Activated CD8-positive, alpha-beta T cell treated with anti-CD3 and anti-CD28 coated beads for 36 hours (primary cell): ENCODE measurements around the gene TNFRSF4. TPM values are rescaled to one million over a fixed set of nuclear protein-coding genes. Genes with fewer than 3 reads are reported as not detected.

ENCODE experiments used
- ATAC-seq: fragments of 200-7000 bp; cut with Tn5 transposase; one replicate; pipeline ENCODE4 v1.10.0; 2021; ENCODE audit warnings: mild to moderate bottlenecking, moderate library complexity
- CTCF ChIA-PET: fragments of 350-600 bp; sonication (Branson Sonifier 250); formaldehyde crosslinking; loops from one replicate; lab custom pipeline; 2021; ENCODE audit warnings: antibody characterized with exemption; lab: Charles Lee
- POLR2A ChIA-PET: fragments of 350-600 bp; sonication (Branson Sonifier 250); formaldehyde crosslinking; loops from one replicate; lab custom pipeline; 2021; ENCODE audit warnings: antibody characterized with exemption; lab: Charles Lee
- DNase-seq: peaks from one replicate; pipeline ENCODE4 v3.0.0-alpha.2; 2020
- H3K27ac Mint-ChIP-seq: one replicate; pipeline ENCODE4 v1.8.0; 2021; ENCODE audit warnings: mild to moderate bottlenecking, mixed read lengths
- H3K27me3 Mint-ChIP-seq: one replicate; pipeline ENCODE4 v1.8.0; 2021; ENCODE audit warnings: mixed read lengths
- H3K36me3 Mint-ChIP-seq: one replicate; pipeline ENCODE4 v1.8.0; 2021; ENCODE audit warnings: low read depth, mixed read lengths
- H3K4me1 Mint-ChIP-seq: one replicate; pipeline ENCODE4 v1.8.0; 2021; ENCODE audit warnings: low read depth, mixed read lengths
- H3K4me3 Mint-ChIP-seq: one replicate; pipeline ENCODE4 v1.8.0; 2021; ENCODE audit warnings: mild to moderate bottlenecking, moderate library complexity, mixed read lengths
- H3K9me3 Mint-ChIP-seq: one replicate; pipeline ENCODE4 v1.8.0; 2021; ENCODE audit warnings: mixed read lengths
- intact Hi-C: fragments of 100-400 bp; cut with micrococcal nuclease; formaldehyde crosslinking; loops from one replicate; pipeline ENCODE4 v1.10.0; 2022
- total RNA-seq, 2 experiments: library from RNA; stranded (reverse); gene quantifications; one replicate each; pipeline ENCODE4 v1.2.3, GENCODE V29; 2021
- TF ChIP-seq, protein P1 (sequence below): fragments of 200-600 bp; IDR thresholded peaks from one replicate; pipeline ENCODE4 v1.8.0; 2022; ENCODE audit warnings: antibody characterized with exemption, mild to moderate bottlenecking

TNFRSF4 gene
- total RNA-seq, 2 experiments from 2014 or later = 137 to 142 TPM

DNA sequence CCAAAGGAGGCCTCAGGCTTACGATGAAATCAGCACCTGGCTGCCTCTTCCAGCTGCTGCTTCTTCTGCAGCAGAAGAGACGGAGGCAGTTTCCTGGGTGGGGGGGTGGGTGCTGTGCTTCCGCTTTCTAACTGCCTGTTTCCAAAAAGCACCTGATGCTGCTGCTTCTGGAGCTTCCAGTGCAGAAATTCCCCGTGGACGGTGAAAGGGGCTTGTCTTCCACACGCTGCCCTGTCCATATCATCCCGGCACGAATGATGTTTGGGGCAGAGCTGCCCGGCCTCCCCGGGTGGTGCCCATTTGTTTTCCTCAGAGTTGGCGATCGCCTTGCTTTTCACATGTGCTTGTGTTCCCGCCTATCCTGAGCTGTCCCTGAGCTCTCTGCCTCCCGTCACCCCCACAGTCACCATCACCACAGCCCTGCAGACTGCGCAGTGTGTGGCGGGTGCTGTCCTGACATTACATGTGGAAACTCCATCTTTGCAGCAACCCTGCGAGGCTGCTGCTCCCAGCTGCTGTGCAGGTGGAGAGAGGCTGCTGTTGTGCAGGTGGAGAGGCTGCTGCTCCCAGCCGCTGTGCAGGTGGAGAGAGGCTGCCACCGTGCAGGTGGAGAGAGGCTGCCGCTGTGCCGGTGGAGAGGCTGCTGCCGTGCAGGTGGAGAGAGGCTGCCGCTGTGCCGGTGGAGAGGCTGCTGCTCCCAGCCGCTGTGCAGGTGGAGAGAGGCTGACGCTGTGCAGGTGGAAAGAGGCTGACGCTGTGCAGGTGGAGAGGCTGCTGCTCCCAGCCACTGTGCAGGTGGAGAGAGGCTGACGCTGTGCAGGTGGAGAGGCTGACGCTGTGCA, 38.5 kb downstream of the TNFRSF4 start:
- Mint-ChIP-seq H3K27me3 (peaks cover 4% of the 10 kb centered on the region), H3K27ac (no peak overlapping the region), H3K9me3 (no peaks in the 10 kb centered on the region), H3K36me3 (no peaks in the 10 kb centered on the region), H3K4me1 (peaks cover 22% of the 10 kb centered on the region), H3K4me3 (no peak overlapping the region)
- DNase-seq (no peak), ATAC-seq (no peak)
- intact Hi-C loops = no loop called here
- ChIA-PET POLR2A (interaction anchor here (1.2 kb wide), 1 partner anchor 18 kb away, joined by 3 read pairs; no protein-coding TSS in a partner anchor), CTCF (interaction anchor here (1.2 to 2.5 kb wide), 3 partner anchors 12 to 54 kb away, joined by 3 to 15 read pairs (median 4); no protein-coding TSS in a partner anchor)
- TF ChIP-seq, protein P1, sequence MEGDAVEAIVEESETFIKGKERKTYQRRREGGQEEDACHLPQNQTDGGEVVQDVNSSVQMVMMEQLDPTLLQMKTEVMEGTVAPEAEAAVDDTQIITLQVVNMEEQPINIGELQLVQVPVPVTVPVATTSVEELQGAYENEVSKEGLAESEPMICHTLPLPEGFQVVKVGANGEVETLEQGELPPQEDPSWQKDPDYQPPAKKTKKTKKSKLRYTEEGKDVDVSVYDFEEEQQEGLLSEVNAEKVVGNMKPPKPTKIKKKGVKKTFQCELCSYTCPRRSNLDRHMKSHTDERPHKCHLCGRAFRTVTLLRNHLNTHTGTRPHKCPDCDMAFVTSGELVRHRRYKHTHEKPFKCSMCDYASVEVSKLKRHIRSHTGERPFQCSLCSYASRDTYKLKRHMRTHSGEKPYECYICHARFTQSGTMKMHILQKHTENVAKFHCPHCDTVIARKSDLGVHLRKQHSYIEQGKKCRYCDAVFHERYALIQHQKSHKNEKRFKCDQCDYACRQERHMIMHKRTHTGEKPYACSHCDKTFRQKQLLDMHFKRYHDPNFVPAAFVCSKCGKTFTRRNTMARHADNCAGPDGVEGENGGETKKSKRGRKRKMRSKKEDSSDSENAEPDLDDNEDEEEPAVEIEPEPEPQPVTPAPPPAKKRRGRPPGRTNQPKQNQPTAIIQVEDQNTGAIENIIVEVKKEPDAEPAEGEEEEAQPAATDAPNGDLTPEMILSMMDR = no peak

DNA sequence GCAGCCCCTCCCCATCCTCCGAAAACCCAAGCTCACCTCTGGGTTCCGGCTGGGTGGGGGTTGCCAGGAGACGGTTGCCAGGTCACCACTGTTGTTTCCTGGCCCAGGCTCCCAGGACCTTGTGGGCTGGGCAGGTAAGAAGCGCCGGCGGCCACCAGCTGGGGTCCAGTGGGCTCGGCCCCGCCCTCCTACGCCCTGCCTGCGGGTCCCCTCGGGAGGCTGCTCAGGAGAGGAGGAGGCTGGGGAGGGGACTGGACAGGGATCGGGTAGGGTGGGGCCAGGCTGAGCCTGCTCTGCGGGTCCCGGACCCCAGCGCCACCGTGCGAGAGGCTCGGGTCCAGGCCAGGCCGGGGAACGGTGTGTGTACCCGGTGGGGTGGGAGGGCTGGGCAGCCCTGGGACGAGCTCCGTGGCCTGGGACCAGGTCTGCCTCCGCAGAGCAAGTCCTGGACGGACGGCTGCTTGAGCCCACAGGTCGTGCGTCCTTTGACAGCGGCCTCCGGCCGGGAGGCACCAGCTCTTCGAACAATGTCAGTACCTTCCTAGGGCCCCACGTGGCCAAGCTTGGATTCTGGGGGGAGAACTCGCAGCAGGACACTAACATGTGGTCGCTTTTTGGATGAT, 40.0 kb downstream of the TNFRSF4 start, which contains the start of gene TTLL10:
Gene TTLL10 (plus strand): TSS at position 88 of the 623 bp plus-strand sequence. CDS start 5,336 bp downstream, outside the sequence.
- no peak within 1 kb of the TSS for H3K4me3 Mint-ChIP-seq
- peak; percentile 60 for ATAC-seq
- no peak within 1 kb of the TSS for H3K27ac Mint-ChIP-seq

DNA sequence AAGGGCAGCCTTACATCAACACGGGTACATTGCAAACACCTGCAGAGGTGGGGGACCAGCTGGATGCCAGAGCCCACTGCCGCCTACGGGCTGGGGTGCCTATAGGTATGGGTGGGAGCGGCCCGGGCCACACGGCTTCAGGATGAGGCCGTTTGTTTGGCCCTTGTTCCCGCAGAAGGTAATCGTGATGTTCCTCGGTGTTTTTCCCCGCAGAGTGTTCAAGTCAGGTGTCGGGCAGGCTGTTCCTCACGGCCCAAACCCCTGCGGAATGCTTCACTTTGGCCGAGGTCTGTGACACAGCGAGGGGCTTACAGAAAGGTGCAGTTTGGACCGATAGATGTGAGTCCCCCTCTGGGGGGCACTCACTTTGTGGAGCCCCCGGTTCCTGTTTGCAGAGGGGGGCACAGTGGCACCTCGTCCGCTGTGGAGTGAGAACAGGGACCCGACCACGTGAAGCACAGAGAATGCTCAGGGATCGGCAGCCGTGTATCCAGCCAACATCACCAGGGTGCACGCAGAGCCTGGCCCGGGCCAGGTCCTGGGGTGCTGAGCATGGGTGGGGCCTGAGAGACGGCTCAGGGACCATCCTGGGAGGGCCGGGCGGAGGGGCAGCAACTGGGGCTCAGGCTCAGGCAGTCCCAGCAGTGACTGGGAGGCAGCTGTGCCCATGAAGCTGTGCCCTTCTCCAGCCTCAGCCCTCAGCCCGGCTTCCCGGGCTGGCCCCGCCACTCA, 40.7 kb downstream of the TNFRSF4 start:
- Mint-ChIP-seq H3K27me3 (peaks cover 7% of the 10 kb centered on the region), H3K9me3 (no peaks in the 10 kb centered on the region), H3K4me1 (peaks cover 28% of the 10 kb centered on the region), H3K36me3 (no peaks in the 10 kb centered on the region), H3K27ac (no peak overlapping the region), H3K4me3 (no peak overlapping the region)
- POLR2A ChIA-PET = no interaction called here
- CTCF ChIA-PET = interaction anchor here (2.5 kb wide), 1 partner anchor 51 kb away, joined by 15 read pairs; no protein-coding TSS in a partner anchor
- ATAC-seq (peak; percentile 10), DNase-seq (no peak)
- TF ChIP-seq, protein P1 = no peak
- intact Hi-C loops = no loop called here

More for the DNA sequence above, 40.0 kb downstream of the TNFRSF4 start, which contains the start of gene TTLL10:
- H3K27me3 Mint-ChIP-seq = peaks cover 7% of the 10 kb centered on the region
- TF ChIP-seq, protein P1 = no peak
- peaks cover 28% of the 10 kb centered on the region for H3K4me1 Mint-ChIP-seq
- POLR2A ChIA-PET = no interaction called here
- intact Hi-C loops = no loop called here
- CTCF ChIA-PET = interaction anchor here (2.5 kb wide), 1 partner anchor 52 kb away, joined by 15 read pairs; no protein-coding TSS in a partner anchor
- H3K36me3 Mint-ChIP-seq = no peaks in the 10 kb centered on the region
- DNase-seq = peak; percentile 75
- no peaks in the 10 kb centered on the region for H3K9me3 Mint-ChIP-seq

DNA sequence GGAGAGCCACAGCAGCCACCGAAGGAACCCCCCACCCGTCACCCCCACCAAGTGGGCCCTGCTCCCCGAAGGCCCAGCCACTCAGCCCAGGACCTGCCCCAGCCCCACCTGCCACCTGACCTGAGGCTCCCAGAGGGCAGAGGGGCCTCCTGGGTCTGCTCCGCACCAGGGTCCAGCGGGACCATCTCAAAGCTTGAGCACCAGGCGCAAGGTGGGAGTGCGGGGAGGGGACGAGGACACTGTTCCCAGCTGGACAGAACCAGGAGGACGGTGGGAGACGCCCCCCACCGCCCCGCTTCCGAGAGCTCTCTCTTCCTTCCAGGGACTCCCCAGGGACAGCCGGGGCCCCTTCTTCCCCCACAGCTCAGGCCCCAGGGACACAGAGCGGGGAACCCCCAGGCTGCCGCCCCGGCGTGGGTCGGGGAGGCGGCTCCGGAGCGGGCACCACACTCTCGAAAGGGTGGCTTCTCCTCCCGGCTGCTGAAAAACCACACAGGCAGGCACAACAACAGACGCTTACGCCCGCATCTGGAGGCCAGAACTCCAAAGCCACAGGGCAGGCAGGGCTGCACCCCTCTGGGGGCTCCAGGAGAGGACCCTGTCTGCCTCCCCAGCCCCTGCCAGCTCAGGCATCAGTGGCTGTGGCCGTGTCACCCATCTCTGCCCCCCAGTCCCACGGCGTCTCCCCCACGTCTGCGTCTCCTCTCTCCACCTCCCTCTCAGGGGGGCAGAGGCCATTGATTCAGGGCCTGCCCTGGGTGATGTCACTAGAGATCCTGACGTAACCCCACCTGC, 42.2 kb downstream of the TNFRSF4 start:
- CTCF ChIA-PET = interaction anchor here (0.8 to 1.6 kb wide), 4 partner anchors 50 to 187 kb away, joined by 3 to 4 read pairs (median 4); no protein-coding TSS in a partner anchor

More for the DNA sequence above, 42.2 kb downstream of the TNFRSF4 start:
- H3K36me3 Mint-ChIP-seq = no peaks in the 10 kb centered on the region
- ATAC-seq = peak; percentile 71
- intact Hi-C loops = no loop called here
- H3K27me3 Mint-ChIP-seq = peaks cover 4% of the 10 kb centered on the region
- peak overlapping the region; percentile 79 for H3K27ac Mint-ChIP-seq
- H3K4me3 Mint-ChIP-seq = peak overlapping the region; percentile 35
- DNase-seq = peak; percentile 71
- POLR2A ChIA-PET = interaction anchor here (0.6 to 1.6 kb wide), 7 partner anchors 11 to 139 kb away, joined by 3 to 5 read pairs (median 3); partner anchors contain the start of gene TNFRSF4
- TF ChIP-seq, protein P1 = no peak
- H3K4me1 Mint-ChIP-seq = peaks cover 28% of the 10 kb centered on the region
- H3K9me3 Mint-ChIP-seq = no peaks in the 10 kb centered on the region
